Activated naive CD8-positive, alpha-beta T cell treated with anti-CD3 and anti-CD28 coated beads, Interleukin-2, amount 50 U/mL, for 24 hours (primary cell): ENCODE data around the gene PQBP1.

Source experiments
- ATAC-seq: fragments of 150-1000 bp; cut with Tn5 transposase; one replicate; pipeline ENCODE4 v1.10.0; 2021
- DNase-seq: peaks from one replicate; pipeline ENCODE4 v3.0.0; 2021
- H3K27ac Mint-ChIP-seq: one replicate; pipeline ENCODE4 v1.8.0; 2021; ENCODE audit warnings: mild to moderate bottlenecking, mixed read lengths
- H3K27me3 Mint-ChIP-seq: one replicate; pipeline ENCODE4 v1.8.0; 2021; ENCODE audit warnings: mixed read lengths
- H3K36me3 Mint-ChIP-seq: one replicate; pipeline ENCODE4 v1.8.0; 2021; ENCODE audit warnings: low read depth, mixed read lengths
- H3K4me1 Mint-ChIP-seq: one replicate; pipeline ENCODE4 v1.8.0; 2021; ENCODE audit warnings: mixed read lengths
- H3K4me3 Mint-ChIP-seq: one replicate; pipeline ENCODE4 v1.8.0; 2021; ENCODE audit warnings: mild to moderate bottlenecking, moderate library complexity, mixed read lengths
- H3K9me3 Mint-ChIP-seq: one replicate; pipeline ENCODE4 v1.8.0; 2021; ENCODE audit warnings: mixed read lengths

Gene PQBP1

GRCh38 chrX:48910926-48911411, 13.2 kb downstream of the PQBP1 start:
- Mint-ChIP-seq H3K27ac (peak overlapping the region; percentile 95), H3K4me3 (peak overlapping the region; percentile 95), H3K4me1 (peaks cover 54% of the 10 kb centered on the region), H3K27me3 (no peaks in the 10 kb centered on the region), H3K9me3 (no peaks in the 10 kb centered on the region), H3K36me3 (peaks cover 33% of the 10 kb centered on the region)
- ATAC-seq (peak; percentile 5), DNase-seq (no peak)

DNA sequence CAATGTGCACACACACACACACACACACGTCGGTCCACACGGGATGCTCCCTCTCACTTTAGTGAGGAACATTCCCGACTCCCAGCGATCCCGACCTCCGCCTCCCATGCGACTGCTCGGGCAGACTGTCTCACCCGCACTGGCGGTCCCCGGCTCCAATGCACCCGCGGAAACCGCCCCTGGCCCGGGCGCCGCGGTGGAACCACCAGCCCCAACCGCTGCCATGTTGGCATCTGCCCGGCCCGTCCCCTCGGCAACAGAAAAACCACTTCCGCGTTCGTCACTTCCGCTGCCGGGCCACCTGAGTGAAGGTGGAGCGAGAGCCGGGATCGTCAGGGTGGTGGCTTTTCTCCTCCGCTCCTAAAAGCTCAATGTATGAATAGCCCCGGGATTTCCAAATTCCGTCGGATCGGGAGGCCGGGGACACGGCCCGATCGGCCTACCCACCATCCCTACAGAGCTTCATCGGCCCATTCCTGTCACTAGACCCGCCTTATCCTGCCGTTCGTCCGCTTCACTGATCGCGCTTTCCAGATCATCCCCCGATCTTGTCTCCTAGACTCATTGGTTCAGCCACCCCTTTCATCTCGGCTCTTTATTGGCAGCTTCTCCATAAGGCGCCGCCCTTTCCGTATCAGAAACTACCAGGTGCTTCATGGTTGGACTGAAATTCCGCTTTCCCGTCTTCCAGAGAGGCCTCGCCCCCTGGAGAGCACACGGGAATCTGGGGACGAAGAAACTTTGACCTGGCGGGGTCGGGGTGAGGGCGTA, 13.9 kb downstream of the PQBP1 start, which contains the start of gene SLC35A2:
Gene SLC35A2, minus strand, starts transcription at position 235 of the 771 bp plus-strand sequence. Its CDS starts 10 bp downstream, at position 225.
- Mint-ChIP-seq H3K27me3 (no peaks in the 10 kb centered on the region), H3K4me1 (peaks cover 59% of the 10 kb centered on the region), H3K36me3 (peaks cover 39% of the 10 kb centered on the region), H3K27ac (peak within 1 kb of the TSS; percentile 95), H3K9me3 (no peaks in the 10 kb centered on the region), H3K4me3 (peak within 1 kb of the TSS; percentile 95)
- peak; percentile 82 for ATAC-seq
- peak; percentile 87 for DNase-seq

GRCh38 chrX:48913605-48914366, 16.1 kb downstream of the PQBP1 start:
- peaks cover 52% of the 10 kb centered on the region for H3K36me3 Mint-ChIP-seq
- H3K27me3 Mint-ChIP-seq = no peaks in the 10 kb centered on the region
- ATAC-seq (no peak), DNase-seq (no peak)
- peaks cover 63% of the 10 kb centered on the region for H3K4me1 Mint-ChIP-seq
- peak overlapping the region; percentile 35 for H3K27ac Mint-ChIP-seq
- H3K9me3 Mint-ChIP-seq = no peaks in the 10 kb centered on the region
- H3K4me3 Mint-ChIP-seq = peak overlapping the region; percentile 50

DNA sequence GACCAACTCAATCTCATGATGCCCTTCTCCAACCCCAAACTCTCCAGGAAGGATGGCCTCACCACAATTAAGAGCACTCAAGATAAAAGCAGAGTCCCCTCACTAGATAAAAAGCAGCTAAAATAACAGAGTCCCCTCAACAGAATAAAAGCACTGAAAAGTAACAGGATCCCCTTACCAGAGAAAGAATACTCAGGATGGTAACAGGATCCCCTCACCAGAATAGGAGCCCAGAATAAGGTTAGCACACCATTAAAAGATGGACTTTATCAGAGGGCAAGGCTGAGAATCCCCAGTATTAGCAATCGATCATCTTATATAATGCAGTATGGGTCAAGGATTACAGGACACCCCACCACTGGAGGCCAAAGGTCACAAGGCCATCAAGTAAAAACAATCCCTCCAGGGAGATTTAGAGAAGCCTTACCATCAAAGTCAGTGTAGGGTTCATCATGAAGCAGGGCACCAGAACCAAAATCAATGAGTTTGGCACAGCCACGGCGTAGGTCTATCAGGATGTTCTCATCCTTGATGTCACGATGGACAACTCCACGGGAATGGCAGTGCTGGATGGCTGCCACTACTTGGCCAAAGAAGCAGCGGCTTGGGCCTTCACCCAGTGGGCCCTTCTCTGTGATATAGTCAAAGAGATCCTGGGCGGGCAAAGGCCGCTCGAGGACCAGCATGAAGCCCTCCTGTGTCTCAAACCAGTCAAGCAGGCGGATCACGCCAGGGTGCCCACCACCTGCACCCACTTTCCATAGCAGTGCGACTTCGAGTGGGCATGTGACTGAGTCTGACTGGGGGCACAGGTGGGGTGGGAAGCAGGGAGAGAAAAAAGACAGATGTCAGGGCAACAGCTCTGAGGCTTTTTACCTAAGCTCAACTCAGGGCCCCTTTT, 17.1 kb downstream of the PQBP1 start:
- H3K4me3 Mint-ChIP-seq = peak overlapping the region; percentile 96
- H3K4me1 Mint-ChIP-seq = peaks cover 68% of the 10 kb centered on the region
- DNase-seq (no peak), ATAC-seq (no peak)
- no peaks in the 10 kb centered on the region for H3K9me3 Mint-ChIP-seq
- no peaks in the 10 kb centered on the region for H3K27me3 Mint-ChIP-seq
- peaks cover 55% of the 10 kb centered on the region for H3K36me3 Mint-ChIP-seq
- H3K27ac Mint-ChIP-seq = peak overlapping the region; percentile 73

GRCh38 chrX:48917139-48918001, 19.6 kb downstream of the PQBP1 start:
- H3K36me3 Mint-ChIP-seq = peaks cover 54% of the 10 kb centered on the region

DNA sequence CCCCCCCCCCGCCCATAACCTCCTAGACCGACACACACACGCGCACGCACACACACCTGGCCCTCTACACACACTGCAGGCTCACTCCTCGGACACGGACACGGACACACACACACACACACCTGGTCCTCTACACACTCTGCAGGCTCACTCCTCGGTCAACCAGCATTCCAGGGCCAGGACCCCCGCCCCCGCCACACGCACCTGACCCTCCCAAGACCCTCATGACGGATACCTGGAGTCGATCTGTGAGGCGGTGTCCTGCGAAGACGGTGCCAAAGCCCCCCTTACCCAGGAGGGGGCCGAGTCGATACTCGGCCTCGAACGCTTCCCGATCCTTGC, 20.5 kb downstream of the PQBP1 start:
- Mint-ChIP-seq H3K4me3 (peak overlapping the region; percentile 96), H3K36me3 (peaks cover 52% of the 10 kb centered on the region), H3K27ac (peak overlapping the region; percentile 94), H3K9me3 (no peaks in the 10 kb centered on the region), H3K27me3 (no peaks in the 10 kb centered on the region), H3K4me1 (peaks cover 68% of the 10 kb centered on the region)
- ATAC-seq = no peak
- DNase-seq = no peak

More at GRCh38 chrX:48917139-48918001, 19.6 kb downstream of the PQBP1 start:
- Mint-ChIP-seq H3K4me3 (peak overlapping the region; percentile 96), H3K27ac (peak overlapping the region; percentile 94), H3K9me3 (no peaks in the 10 kb centered on the region), H3K4me1 (peaks cover 68% of the 10 kb centered on the region), H3K27me3 (no peaks in the 10 kb centered on the region)
- ATAC-seq (peak; percentile 41), DNase-seq (peak; percentile 82)

DNA sequence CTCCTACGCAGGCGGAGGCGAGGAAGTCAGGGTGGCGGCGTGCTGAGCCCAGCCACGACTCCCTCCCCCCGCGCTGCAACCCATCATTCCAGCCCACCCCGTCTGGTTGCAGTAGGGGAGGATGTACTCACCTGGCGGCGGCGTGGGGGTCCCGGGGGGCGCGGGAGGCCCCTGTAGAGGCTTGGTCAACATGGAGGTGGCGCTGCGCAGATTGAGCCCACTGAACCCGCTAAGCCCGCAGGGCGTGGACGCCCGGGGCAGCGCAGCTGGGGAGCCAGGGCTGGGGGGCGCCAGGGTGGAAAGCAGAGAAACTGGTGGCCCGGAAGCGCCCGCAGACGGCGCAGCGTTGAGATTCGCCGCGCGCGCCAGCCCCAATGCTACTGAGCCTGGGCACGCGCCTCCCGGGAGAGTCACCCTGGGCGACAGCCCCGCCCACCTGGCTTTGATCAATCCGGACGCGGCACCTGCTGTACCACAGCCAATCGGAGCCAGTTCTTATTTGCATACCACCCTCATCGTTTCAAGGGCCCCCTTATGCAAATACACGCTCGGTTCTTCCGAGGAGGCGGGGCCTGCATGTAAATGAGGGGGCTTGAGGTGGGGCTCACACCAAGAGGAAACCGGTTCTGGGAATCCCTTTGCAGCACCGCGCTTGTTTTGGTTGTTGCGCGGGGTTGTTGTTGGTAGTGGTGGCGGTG, 21.1 kb downstream of the PQBP1 start, which contains the start of gene PIM2:
Gene PIM2, minus strand, starts transcription at position 382 of the 698 bp plus-strand sequence. Its CDS starts 190 bp downstream, at position 192.
- Mint-ChIP-seq H3K27me3 (no peaks in the 10 kb centered on the region), H3K27ac (peak within 1 kb of the TSS; percentile 94), H3K9me3 (no peaks in the 10 kb centered on the region), H3K36me3 (peaks cover 52% of the 10 kb centered on the region), H3K4me3 (peak within 1 kb of the TSS; percentile 96), H3K4me1 (peaks cover 63% of the 10 kb centered on the region)
- peak; percentile 74 for ATAC-seq
- peak; percentile 88 for DNase-seq

- H3K9me3 Mint-ChIP-seq = no peaks in the 10 kb centered on the region
- peak overlapping the region; percentile 96 for H3K4me3 Mint-ChIP-seq
- peak; percentile 38 for ATAC-seq
- H3K27ac Mint-ChIP-seq = peak overlapping the region; percentile 94
- peaks cover 51% of the 10 kb centered on the region for H3K36me3 Mint-ChIP-seq
- H3K27me3 Mint-ChIP-seq = no peaks in the 10 kb centered on the region
- DNase-seq = peak; percentile 46
- peaks cover 62% of the 10 kb centered on the region for H3K4me1 Mint-ChIP-seq
Measured at GRCh38 chrX:48919360-48919841, 21.7 kb downstream of the PQBP1 start.

DNA sequence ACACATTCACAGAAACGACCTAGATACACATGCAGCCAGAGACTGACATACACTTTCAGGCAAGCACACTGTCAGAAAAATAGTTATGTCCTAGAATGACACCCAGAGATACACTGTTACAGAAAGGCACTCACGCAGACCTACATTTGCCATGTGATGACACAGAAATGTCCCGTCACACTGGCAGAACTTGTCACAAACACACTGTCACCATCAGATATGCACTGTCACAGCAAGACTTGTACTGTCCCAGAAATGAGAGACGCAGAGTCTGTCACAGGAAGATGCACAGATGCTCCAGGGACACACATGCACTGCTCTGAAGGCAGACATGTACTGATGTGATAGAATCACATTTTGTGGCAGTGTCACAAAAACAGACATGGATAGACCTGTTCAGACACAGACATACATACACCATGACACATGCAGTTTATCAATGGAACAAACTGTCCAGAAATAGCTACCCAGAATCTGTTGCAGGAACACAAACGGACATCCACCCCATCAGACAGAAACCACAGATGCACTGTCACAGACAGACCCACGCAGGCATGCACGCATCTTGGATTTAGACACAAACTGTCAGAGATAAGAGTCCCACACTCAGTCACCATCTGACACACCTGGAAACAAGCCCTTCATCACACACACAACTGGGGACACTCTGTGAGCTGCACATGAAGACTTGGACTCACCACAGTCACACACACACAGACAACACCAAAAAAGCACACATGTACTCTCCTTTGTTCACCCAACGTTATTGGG, 22.4 kb downstream of the PQBP1 start:
- Mint-ChIP-seq H3K4me1 (peaks cover 57% of the 10 kb centered on the region), H3K27me3 (no peaks in the 10 kb centered on the region), H3K36me3 (peaks cover 46% of the 10 kb centered on the region), H3K9me3 (no peaks in the 10 kb centered on the region), H3K27ac (peak overlapping the region; percentile 94), H3K4me3 (peak overlapping the region; percentile 96)
- ATAC-seq (peak; percentile 11), DNase-seq (no peak)

DNA sequence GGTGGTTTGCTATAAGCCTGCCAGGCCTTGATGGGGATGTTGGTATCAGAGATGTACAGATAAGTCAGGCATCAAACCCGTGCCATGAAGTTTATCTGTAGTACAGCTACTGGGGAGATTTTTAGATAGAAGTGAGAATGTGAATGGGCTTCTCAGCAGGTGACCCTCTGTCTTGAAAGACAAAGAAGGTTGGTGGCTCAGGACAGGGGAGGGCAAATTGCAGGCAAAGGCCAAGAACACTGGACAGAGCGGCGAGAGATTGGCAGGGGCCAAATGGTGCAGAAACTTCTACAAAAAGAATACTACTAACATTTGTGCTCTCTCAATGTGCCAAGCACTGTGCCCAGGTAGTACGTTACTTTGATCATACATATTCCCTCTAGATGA, 23.0 kb downstream of the PQBP1 start:
- ATAC-seq (no peak), DNase-seq (no peak)
- H3K36me3 Mint-ChIP-seq = peaks cover 46% of the 10 kb centered on the region
- H3K4me1 Mint-ChIP-seq = peaks cover 57% of the 10 kb centered on the region
- H3K9me3 Mint-ChIP-seq = no peaks in the 10 kb centered on the region
- H3K4me3 Mint-ChIP-seq = peak overlapping the region; percentile 96
- no peaks in the 10 kb centered on the region for H3K27me3 Mint-ChIP-seq
- peak overlapping the region; percentile 94 for H3K27ac Mint-ChIP-seq

DNA sequence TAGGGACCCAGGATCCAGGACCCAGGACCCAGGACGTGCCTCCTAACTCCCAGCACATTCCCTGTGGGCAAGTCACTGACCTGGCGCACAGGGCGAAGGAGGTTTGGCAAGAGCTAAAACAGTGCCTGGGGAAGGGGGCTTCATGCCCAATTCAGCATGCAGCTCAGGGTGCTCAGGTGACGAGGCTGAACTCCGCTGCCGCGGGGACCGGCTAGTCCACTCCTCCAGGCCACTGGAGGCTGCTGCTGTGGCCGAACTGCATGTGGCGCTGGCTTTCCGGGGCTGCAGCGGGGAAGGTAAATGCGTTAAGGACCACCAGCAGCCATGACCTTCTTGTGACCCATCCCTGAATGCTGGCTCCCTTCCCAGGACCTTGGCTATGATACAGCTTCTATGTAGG, 26.0 kb downstream of the PQBP1 start:
- peaks cover 59% of the 10 kb centered on the region for H3K4me1 Mint-ChIP-seq
- ATAC-seq (no peak), DNase-seq (no peak)
- no peak overlapping the region for H3K4me3 Mint-ChIP-seq
- H3K9me3 Mint-ChIP-seq = no peaks in the 10 kb centered on the region
- no peaks in the 10 kb centered on the region for H3K27me3 Mint-ChIP-seq
- H3K36me3 Mint-ChIP-seq = peaks cover 35% of the 10 kb centered on the region
- H3K27ac Mint-ChIP-seq = peak overlapping the region; percentile 18

- Mint-ChIP-seq H3K4me1 (peaks cover 58% of the 10 kb centered on the region), H3K4me3 (no peak overlapping the region), H3K36me3 (peaks cover 36% of the 10 kb centered on the region), H3K27ac (peak overlapping the region; percentile 18), H3K9me3 (no peaks in the 10 kb centered on the region), H3K27me3 (no peaks in the 10 kb centered on the region)
- DNase-seq (no peak), ATAC-seq (no peak)
Measured at GRCh38 chrX:48924270-48924669, 26.5 kb downstream of the PQBP1 start.
